GM12878 (cell line): ENCODE results near the gene ARHGAP32. TPM values are rescaled to one million over a fixed set of nuclear protein-coding genes. Genes with fewer than 3 reads are reported as not detected.

Experiments
- ATAC-seq: fragments of 200-7000 bp; cut with Tn5 transposase; 3 replicates; pipeline ENCODE4 v1.9.1; 2020; ENCODE audit warnings: mild to moderate bottlenecking, moderate library complexity
- BruUV-seq: library from RNA; stranded (reverse); fragments of 400-500 nt; replicated peaks from 2 replicates; lab custom pipeline; 2021; lab: Mats Ljungman, UMichigan
- CTCF ChIA-PET: fragments of 300-600 bp; sonication (Branson Sonifier 250); formaldehyde crosslinking; extraction: SDS; loops from one replicate; lab custom pipeline; 2021; ENCODE audit warnings: inconsistent platforms; lab: Yijun Ruan, JAX
- POLR2A ChIA-PET: fragments of 350-600 bp; formaldehyde crosslinking; extraction: SDS; loops from one replicate; lab custom pipeline; 2021; ENCODE audit warnings: inconsistent platforms; lab: Charles Lee
- RAD21 ChIA-PET: fragments of 300-600 bp; sonication (Branson Sonifier 250); formaldehyde crosslinking; loops from one replicate; lab custom pipeline; 2023; ENCODE audit warnings: antibody characterized with exemption; ENCODE audit not compliant: unreplicated experiment; lab: Charles Lee
- SMC1A ChIA-PET: fragments of 300-600 bp; sonication (Branson Sonifier 250); formaldehyde crosslinking; loops from one replicate; lab custom pipeline; 2023; ENCODE audit not compliant: unreplicated experiment, uncharacterized antibody; lab: Charles Lee
- DNase-seq: peaks from one replicate; pipeline ENCODE4 v3.0.0-alpha.2; 2011; ENCODE audit warnings: low read depth, low spot score
- FAIRE-seq: peaks from 3 replicates; lab custom pipeline; 2011; peaks lifted over from hg19 to GRCh38; lab: Jason Lieb, UNC
- H2AFZ ChIP-seq: 2 replicates; pipeline ENCODE4 v1.6.0; 2011; ENCODE audit warnings: low read depth, low read length, control low read depth; ENCODE audit not compliant: control insufficient read depth
- H3K27ac ChIP-seq: 2 replicates; pipeline ENCODE4 v1.5.1; 2011; ENCODE audit warnings: control low read depth; ENCODE audit not compliant: control insufficient read depth, insufficient read depth
- H3K27me3 ChIP-seq, 2 experiments: replicated peaks in 1 of 2; 2 replicates each; pipeline versions ENCODE4 v1.6.0 to v1.6.1; 2011; ENCODE audit warnings: low read length in 1 of 2; ENCODE audit not compliant: control insufficient read depth in 2 of 2, insufficient read depth in 2 of 2
- H3K36me3 ChIP-seq, 2 experiments: 2 replicates each; pipeline ENCODE4 v1.5.1; 2011; ENCODE audit warnings: low read length in 1 of 2; ENCODE audit not compliant: control insufficient read depth in 2 of 2, insufficient read depth in 2 of 2
- H3K4me1 ChIP-seq: 2 replicates; pipeline ENCODE4 v1.6.1; 2011; ENCODE audit warnings: mild to moderate bottlenecking, low read length, moderate library complexity, mixed read lengths; ENCODE audit not compliant: control insufficient read depth, insufficient read depth
- H3K4me2 ChIP-seq: 2 replicates; pipeline ENCODE4 v1.6.0; 2011; ENCODE audit warnings: control low read depth; ENCODE audit not compliant: control insufficient read depth, insufficient read depth
- H3K4me3 ChIP-seq: fragments of 200-600 bp; sonication (generic); 2 replicates; pipeline ENCODE4 v1.5.1; 2016
- H3K79me2 ChIP-seq: 2 replicates; pipeline ENCODE4 v1.6.0; 2011; ENCODE audit warnings: low read length; ENCODE audit not compliant: control insufficient read depth, insufficient read depth
- H3K9ac ChIP-seq: 2 replicates; pipeline ENCODE4 v1.8.0; 2011; ENCODE audit warnings: low read length, control low read depth, mixed read lengths; ENCODE audit not compliant: control insufficient read depth, insufficient read depth
- H3K9me3 ChIP-seq: replicated peaks from 3 replicates; pipeline ENCODE4 v1.5.1; 2011; ENCODE audit warnings: mild to moderate bottlenecking, low read length; ENCODE audit not compliant: control insufficient read depth, insufficient read depth
- H4K20me1 ChIP-seq: 2 replicates; pipeline ENCODE4 v1.6.0; 2011; ENCODE audit not compliant: control insufficient read depth, insufficient read depth
- CREM ChIP-seq: IDR thresholded peaks from 2 replicates; pipeline ENCODE4 v1.6.1; 2014; ENCODE audit warnings: antibody characterized with exemption, low read depth
- RCOR1 ChIP-seq: conservative IDR thresholded peaks from 2 replicates; pipeline ENCODE4 v1.6.1; 2012; ENCODE audit warnings: low read depth, low read length, improper control_type of control experiment
- SIN3A ChIP-seq: IDR thresholded peaks from 2 replicates; pipeline ENCODE4 v1.6.1; 2012; ENCODE audit warnings: low read depth, low read length, improper control_type of control experiment
- WGBS: methylation state at CpG from one replicate; pipeline ENCODE4 v1.1.6; 2016; ENCODE audit warnings: low lambda C conversion rate; ENCODE audit not compliant: insufficient replicate concordance, insufficient coverage; ENCODE audit errors: missing lambda C conversion rate; 5-methylcytosine and 5-hydroxymethylcytosine counted together
- in situ Hi-C: fragments of 300-500 bp; cut with MboI; formaldehyde crosslinking; loops from 9 replicates; pipeline ENCODE4 v1.14.3; 2018; ENCODE audit warnings: mixed read lengths
- intact Hi-C: fragments of 100-400 bp; cut with micrococcal nuclease; formaldehyde crosslinking; loops from one replicate; pipeline ENCODE4 v1.14.2; 2022; ENCODE audit not compliant: unreplicated experiment
- polyA plus RNA-seq, 11 experiments: library from polyadenylated mRNA; depleted of rRNA in 4 of 11; unstranded in 6 of 11; stranded (reverse) in 5 of 11; fragments of >200 nt; fragmentation: Nextera tagmentation in 4 of 11; fragmentation: Illumina TruSeq in 1 of 11; extraction: Ambion mirVana in 4 of 11; extraction: Trizol in 1 of 11; gene quantifications; 1 replicate in 1 of 11; 2 replicates in 10 of 11; pipeline versions ENCODE4 v1.2.1 to v1.2.3, GENCODE V29; 2011 to 2016; ENCODE audit warnings: inconsistent platforms in 2 of 11, missing spikeins in 2 of 11, low read depth in 1 of 11
- total RNA-seq, 4 experiments: library from RNA; depleted of rRNA in 3 of 4; stranded (reverse); fragments of >200 nt in 3 of 4; fragmentation: Illumina TruSeq in 1 of 4; extraction: Trizol in 1 of 4; gene quantifications; 2 replicates each; pipeline versions ENCODE4 v1.2.1 to v1.2.3, GENCODE V29; 2013 to 2021
- TF ChIP-seq, protein P1 (sequence below): fragments of 450-650 bp; IDR thresholded peaks from 2 replicates; pipeline ENCODE4 v1.6.1; 2016; ENCODE audit warnings: mild to moderate bottlenecking
- TF ChIP-seq, protein P2 (sequence below): fragments of 450-650 bp; IDR thresholded peaks from 2 replicates; pipeline ENCODE4 v1.6.1; 2017; ENCODE audit warnings: low read depth, mild to moderate bottlenecking, moderate library complexity

The ARHGAP32 gene
- total and polyA plus RNA-seq, 10 of the 15 experiments (the other 5 are each of a cell fraction or from before 2014, with no cell fraction given): under 0.01 to 0.46 (median 0.12) TPM; not detected in 1

DNA sequence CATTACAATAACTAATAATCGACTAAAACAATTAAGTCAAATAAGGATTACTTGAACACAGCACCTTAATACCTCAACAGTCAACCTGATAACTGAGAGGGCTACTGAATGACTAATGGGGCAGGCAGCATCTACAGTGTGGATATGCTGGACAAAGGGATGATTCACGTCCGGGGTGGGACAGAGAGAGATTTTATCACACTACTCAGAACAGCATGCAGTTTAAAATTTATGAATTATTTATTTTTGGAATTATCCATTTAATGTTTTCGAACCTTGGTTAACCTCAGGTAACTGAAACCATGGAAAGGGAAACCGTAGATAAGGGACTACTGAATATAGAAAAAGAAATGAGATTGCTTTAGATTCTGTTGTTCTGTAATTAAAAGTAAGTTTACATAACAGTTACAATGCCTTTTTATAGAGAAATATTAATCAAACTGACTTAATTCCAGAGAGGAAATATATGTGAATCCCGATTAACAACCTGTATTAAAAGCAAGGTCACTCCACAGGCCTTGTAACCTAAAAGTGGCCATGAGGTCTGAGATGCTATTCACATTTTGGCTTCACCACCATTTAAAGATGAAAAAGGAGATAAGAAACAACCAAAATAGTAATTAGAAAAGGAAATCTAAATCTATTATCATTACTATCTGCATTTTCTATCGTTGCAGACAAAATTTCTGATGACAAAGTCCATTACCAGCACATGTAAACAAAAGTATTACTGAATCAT lies 130.5 kb downstream of the ARHGAP32 start:
- DNase-seq (no peak), ATAC-seq (no peak), FAIRE-seq (no peak)
- Histone ChIP-seq H3K27me3 (no peaks in the 10 kb centered on the region), H3K9me3 (no peaks in the 10 kb centered on the region), H3K9ac (no peak overlapping the region), H3K4me3 (no peak overlapping the region), H3K27ac (no peak overlapping the region), H3K4me1 (no peaks in the 10 kb centered on the region), H3K4me2 (no peak overlapping the region), H2AFZ (no peak overlapping the region), H3K79me2 (no peaks in the 10 kb centered on the region), H3K36me3 (no peaks in the 10 kb centered on the region), H4K20me1 (no peaks in the 10 kb centered on the region)
- WGBS: 15% methylated on average over 7 of the region's 7 CpGs
- ChIA-PET POLR2A (no interaction called here), SMC1A (no interaction called here), CTCF (no interaction called here), RAD21 (no interaction called here)
- BruUV-seq: no TSS peak
- intact Hi-C loops: no loop called here
- TF ChIP-seq, protein P1, sequence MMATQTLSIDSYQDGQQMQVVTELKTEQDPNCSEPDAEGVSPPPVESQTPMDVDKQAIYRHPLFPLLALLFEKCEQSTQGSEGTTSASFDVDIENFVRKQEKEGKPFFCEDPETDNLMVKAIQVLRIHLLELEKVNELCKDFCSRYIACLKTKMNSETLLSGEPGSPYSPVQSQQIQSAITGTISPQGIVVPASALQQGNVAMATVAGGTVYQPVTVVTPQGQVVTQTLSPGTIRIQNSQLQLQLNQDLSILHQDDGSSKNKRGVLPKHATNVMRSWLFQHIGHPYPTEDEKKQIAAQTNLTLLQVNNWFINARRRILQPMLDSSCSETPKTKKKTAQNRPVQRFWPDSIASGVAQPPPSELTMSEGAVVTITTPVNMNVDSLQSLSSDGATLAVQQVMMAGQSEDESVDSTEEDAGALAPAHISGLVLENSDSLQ: no peak
- TF ChIP-seq, protein P2, sequence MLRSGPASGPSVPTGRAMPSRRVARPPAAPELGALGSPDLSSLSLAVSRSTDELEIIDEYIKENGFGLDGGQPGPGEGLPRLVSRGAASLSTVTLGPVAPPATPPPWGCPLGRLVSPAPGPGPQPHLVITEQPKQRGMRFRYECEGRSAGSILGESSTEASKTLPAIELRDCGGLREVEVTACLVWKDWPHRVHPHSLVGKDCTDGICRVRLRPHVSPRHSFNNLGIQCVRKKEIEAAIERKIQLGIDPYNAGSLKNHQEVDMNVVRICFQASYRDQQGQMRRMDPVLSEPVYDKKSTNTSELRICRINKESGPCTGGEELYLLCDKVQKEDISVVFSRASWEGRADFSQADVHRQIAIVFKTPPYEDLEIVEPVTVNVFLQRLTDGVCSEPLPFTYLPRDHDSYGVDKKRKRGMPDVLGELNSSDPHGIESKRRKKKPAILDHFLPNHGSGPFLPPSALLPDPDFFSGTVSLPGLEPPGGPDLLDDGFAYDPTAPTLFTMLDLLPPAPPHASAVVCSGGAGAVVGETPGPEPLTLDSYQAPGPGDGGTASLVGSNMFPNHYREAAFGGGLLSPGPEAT: no peak
- TF ChIP-seq CREM: no peak
- no peak for TF ChIP-seq RCOR1
- no peak for TF ChIP-seq SIN3A
- in situ Hi-C loops: no loop called here
